ENCODE measurements around the gene ZNF862. TPM values are rescaled to one million over a fixed set of nuclear protein-coding genes. Genes with fewer than 3 reads are reported as not detected.
"Not testable (repeated sequence)": the region's sequence is repeated elsewhere in the genome, so short reads cannot be mapped to it uniquely, and the experiment has no call there.

Gene ZNF862
- total RNA-seq, 2 experiments from 2014 or later: 23.1 to 24.8 TPM

DNA sequence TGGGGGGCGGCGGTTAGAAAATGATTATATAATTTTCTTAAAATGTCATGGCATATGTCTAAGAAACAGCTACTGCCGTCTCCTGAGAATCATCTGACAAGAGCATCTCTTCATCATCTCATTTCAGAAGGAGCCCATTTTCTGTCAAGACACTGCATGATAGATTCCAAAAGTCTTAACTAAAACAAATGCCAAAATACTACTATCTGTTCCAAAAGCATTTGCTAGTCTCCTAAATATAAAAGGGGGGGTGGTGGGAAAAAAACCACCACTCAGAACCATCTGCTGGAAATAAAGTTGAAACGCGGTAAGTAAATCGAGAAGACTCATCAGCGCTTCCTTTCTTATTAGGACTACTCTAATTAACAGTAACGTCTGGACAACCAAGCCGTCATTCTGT, 72.0 kb downstream of the ZNF862 start:
- not testable (repeated sequence) for H3K9me3 Mint-ChIP-seq (ENCODE audit: low read depth)

DNA sequence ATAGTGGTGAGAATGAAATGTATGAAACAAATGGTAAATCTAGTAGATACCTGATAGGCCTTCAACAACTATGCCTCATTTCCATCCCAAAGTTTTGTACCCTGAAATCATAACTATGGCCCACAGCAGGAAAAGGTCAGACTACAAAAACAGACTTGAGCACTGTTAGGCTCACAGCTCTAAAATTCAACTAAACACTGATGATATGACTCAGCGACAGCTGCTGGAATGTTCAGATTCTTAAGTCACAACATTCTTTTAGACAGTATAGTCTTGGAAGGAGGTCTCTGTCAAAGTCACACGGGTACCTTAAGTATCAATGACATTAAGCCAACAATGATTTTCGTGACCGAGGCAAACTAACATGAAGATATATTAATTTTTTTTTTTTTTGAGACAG, 74.0 kb downstream of the ZNF862 start:
- H3K9me3 Mint-ChIP-seq (ENCODE audit: low read depth); H3K4me3 Mint-ChIP-seq; H3K27me3 Mint-ChIP-seq; H3K27ac Mint-ChIP-seq; DNase-seq; ATAC-seq; CTCF ChIA-PET; H3K4me1 Mint-ChIP-seq; H3K36me3 Mint-ChIP-seq: not testable (repeated sequence)

More for the DNA sequence above, 72.0 kb downstream of the ZNF862 start:
- H3K4me3 Mint-ChIP-seq, H3K27me3 Mint-ChIP-seq, ATAC-seq, CTCF ChIA-PET, H3K27ac Mint-ChIP-seq, H3K36me3 Mint-ChIP-seq, H3K4me1 Mint-ChIP-seq, DNase-seq: not testable (repeated sequence)

Other genes starting within 250 kb of the ZNF862 start
- gene ZNF467, start 64.8 kb upstream of the ZNF862 start, total RNA-seq: not detected
- gene ATP6V0E2, start 35.6 kb downstream of the ZNF862 start, total RNA-seq: 10 to 100 TPM; 63.1 to 71.3 TPM